ENCODE results near the gene SGSH. TPM values are rescaled to one million over a fixed set of nuclear protein-coding genes. Genes with fewer than 3 reads are reported as not detected.

SGSH gene
- total RNA-seq, 1 donor from 2014 or later = 53.7 TPM

Other genes starting within 250 kb of the SGSH start
- 69.8 to 76.0 TPM (median 73.2 TPM) in 3 replicates for gene TBC1D16, start 184.5 kb downstream of the SGSH start, total RNA-seq
- gene CCDC40, start 183.7 kb downstream of the SGSH start, total RNA-seq = 20.6 to 25.9 TPM (median 23.5 TPM) in 3 replicates
- gene GAA, start 118.8 kb downstream of the SGSH start, total RNA-seq = 55.1 to 59.7 TPM (median 55.9 TPM) in 3 replicates
- gene EIF4A3, start 73.2 kb downstream of the SGSH start, total RNA-seq = 73.3 to 82.1 TPM (median 77.2 TPM) in 3 replicates
- gene CARD14, start 50.3 kb downstream of the SGSH start, total RNA-seq = 5.4 to 6.9 TPM (median 6.8 TPM) in 3 replicates
- 32.5 to 41.2 TPM (median 36.3 TPM) in 3 replicates for gene SLC26A11, start 94 bp upstream of the SGSH start, total RNA-seq
- gene RNF213, start 40.5 kb upstream of the SGSH start, total RNA-seq = 62.6 to 76.7 TPM (median 63.4 TPM) in 3 replicates
- 37.8 to 43.0 TPM (median 38.0 TPM) in 3 replicates for gene ENDOV, start 194.8 kb upstream of the SGSH start, total RNA-seq